IMR-90 (cell line): ENCODE data around the gene RPS26. TPM values are rescaled to one million over a fixed set of nuclear protein-coding genes. Genes with fewer than 3 reads are reported as not detected.

Experiments
- ATAC-seq: fragments of 200-7000 bp; cut with Tn5 transposase; 2 replicates; pipeline ENCODE4 v1.9.1; 2020; ENCODE audit warnings: low read depth, mild to moderate bottlenecking, moderate library complexity
- BruUV-seq: library from RNA; stranded (reverse); fragments of 400-500 nt; replicated peaks from 2 replicates; lab custom pipeline; 2021; lab: Mats Ljungman, UMichigan
- CTCF ChIA-PET: fragments of 300-600 bp; formaldehyde crosslinking; extraction: SDS; loops from one replicate; lab custom pipeline; 2021; ENCODE audit warnings: antibody characterized with exemption; lab: Yijun Ruan, JAX
- POLR2A ChIA-PET: fragments of 300-600 bp; sonication (Branson Sonifier 250); formaldehyde crosslinking; loops from one replicate; lab custom pipeline; 2022; ENCODE audit warnings: antibody characterized with exemption; ENCODE audit not compliant: unreplicated experiment; lab: Charles Lee
- DNase-seq: peaks from one replicate; pipeline ENCODE4 v3.0.0; 2013
- H2AFZ ChIP-seq: replicated peaks from 2 replicates; pipeline ENCODE3; 2013; ENCODE audit warnings: low read length, mild to moderate bottlenecking; ENCODE audit not compliant: poor library complexity
- H2AK5ac ChIP-seq: 2 replicates; pipeline ENCODE4 v1.6.1; 2013; ENCODE audit warnings: low read depth, low read length, inconsistent platforms
- H2AK9ac ChIP-seq: replicated peaks from 2 replicates; pipeline ENCODE3; 2013; ENCODE audit warnings: mild to moderate bottlenecking, low read depth, low read length, moderate library complexity; ENCODE audit not compliant: poor library complexity
- H2BK120ac ChIP-seq: 2 replicates; pipeline ENCODE4 v1.6.1; 2013; ENCODE audit warnings: low read depth, low read length, inconsistent platforms
- H2BK15ac ChIP-seq: 3 replicates; pipeline ENCODE4 v1.6.1; 2013; ENCODE audit warnings: low read depth, low read length, inconsistent platforms
- H2BK20ac ChIP-seq: 2 replicates; pipeline ENCODE4 v1.6.1; 2013; ENCODE audit warnings: low read depth, mild to moderate bottlenecking, inconsistent platforms, low read length, moderate library complexity
- H2BK5ac ChIP-seq: 2 replicates; pipeline ENCODE4 v1.6.1; 2013; ENCODE audit warnings: mild to moderate bottlenecking, low read depth, low read length, inconsistent platforms; ENCODE audit not compliant: poor library complexity, severe bottlenecking
- H3K14ac ChIP-seq: replicated peaks from 2 replicates; pipeline ENCODE4 v1.6.1; 2013; ENCODE audit warnings: low read depth, low read length, inconsistent platforms
- H3K18ac ChIP-seq: 2 replicates; pipeline ENCODE4 v1.6.1; 2013; ENCODE audit warnings: low read depth, low read length, control low read depth
- H3K23ac ChIP-seq: 2 replicates; pipeline ENCODE4 v1.6.1; 2013; ENCODE audit warnings: low read depth, low read length, inconsistent platforms
- H3K27ac ChIP-seq: 2 replicates; pipeline ENCODE4 v1.5.1; 2013; ENCODE audit warnings: mild to moderate bottlenecking, control low read depth, low read length; ENCODE audit not compliant: insufficient read depth
- H3K27me3 ChIP-seq: 2 replicates; pipeline ENCODE4 v1.6.1; 2013; ENCODE audit warnings: low read length; ENCODE audit not compliant: control insufficient read depth, insufficient read depth
- H3K36me3 ChIP-seq: 2 replicates; pipeline ENCODE4 v1.6.1; 2013; ENCODE audit warnings: low read length, mixed read lengths; ENCODE audit not compliant: control insufficient read depth, insufficient read depth
- H3K4ac ChIP-seq: 2 replicates; pipeline ENCODE4 v1.6.1; 2013; ENCODE audit warnings: low read depth, low read length, inconsistent platforms
- H3K4me1 ChIP-seq: 2 replicates; pipeline ENCODE4 v1.6.1; 2013; ENCODE audit warnings: low read length, mixed read lengths; ENCODE audit not compliant: control insufficient read depth, insufficient read depth
- H3K4me2 ChIP-seq: 2 replicates; pipeline ENCODE4 v1.6.1; 2013; ENCODE audit warnings: low read depth, mild to moderate bottlenecking, control low read depth, low read length, moderate library complexity
- H3K4me3 ChIP-seq: 2 replicates; pipeline ENCODE4 v1.5.1; 2013; ENCODE audit warnings: low read depth, mild to moderate bottlenecking, control low read depth, low read length, moderate library complexity; ENCODE audit not compliant: insufficient read depth
- H3K56ac ChIP-seq: 2 replicates; pipeline ENCODE4 v1.6.1; 2013; ENCODE audit warnings: low read length, inconsistent platforms; ENCODE audit not compliant: insufficient read depth; ENCODE audit errors: extremely low read depth
- H3K79me1 ChIP-seq, 2 experiments: 2 replicates each; pipeline ENCODE4 v1.6.1; 2013; ENCODE audit warnings: low read length in 2 of 2, inconsistent platforms in 1 of 2, low read depth in 1 of 2
- H3K9ac ChIP-seq: 2 replicates; pipeline ENCODE4 v1.6.1; 2013; ENCODE audit warnings: low read depth, low read length, control low read depth
- H3K9me1 ChIP-seq: 2 replicates; pipeline ENCODE4 v1.6.1; 2013; ENCODE audit warnings: low read length, inconsistent platforms; ENCODE audit not compliant: insufficient read depth
- H3K9me3 ChIP-seq: 2 replicates; pipeline ENCODE4 v1.6.1; 2013; ENCODE audit warnings: low read length; ENCODE audit not compliant: control insufficient read depth, insufficient read depth
- H4K20me1 ChIP-seq: 2 replicates; pipeline ENCODE4 v1.6.1; 2013; ENCODE audit warnings: low read length, inconsistent platforms; ENCODE audit not compliant: insufficient read depth
- H4K5ac ChIP-seq: 2 replicates; pipeline ENCODE4 v1.6.1; 2013; ENCODE audit warnings: mild to moderate bottlenecking, low read depth, low read length, control low read depth
- H4K8ac ChIP-seq, 2 experiments: 2 replicates each; pipeline ENCODE4 v1.6.1; 2013; ENCODE audit warnings: low read depth in 2 of 2, low read length in 2 of 2, control low read depth in 1 of 2, inconsistent platforms in 1 of 2
- H4K91ac ChIP-seq: 2 replicates; pipeline ENCODE4 v1.6.1; 2013; ENCODE audit warnings: low read depth, low read length, inconsistent platforms; ENCODE audit not compliant: insufficient read depth
- CEBPB ChIP-seq: IDR thresholded peaks from 2 replicates; pipeline ENCODE4 v1.6.1; 2012; ENCODE audit warnings: low read depth, low read length, improper control_type of control experiment
- CHD1 ChIP-seq: IDR thresholded peaks from 2 replicates; pipeline ENCODE4 v1.6.1; 2012; ENCODE audit warnings: low read depth, low read length, improper control_type of control experiment
- FOS ChIP-seq: fragments of 150-350 bp; IDR thresholded peaks from 2 replicates; pipeline ENCODE4 v1.6.1; 2016; ENCODE audit warnings: low read depth, low read length
- MAFK ChIP-seq: IDR thresholded peaks from 2 replicates; pipeline ENCODE4 v1.6.1; 2012; ENCODE audit warnings: low read depth, low read length, improper control_type of control experiment
- MAZ ChIP-seq: IDR thresholded peaks from 2 replicates; pipeline ENCODE4 v1.6.1; 2012; ENCODE audit warnings: low read depth, mild to moderate bottlenecking, low read length, improper control_type of control experiment, moderate library complexity, borderline replicate concordance
- NFE2L2 ChIP-seq: fragments of 150-350 bp; IDR thresholded peaks from 2 replicates; pipeline ENCODE4 v1.6.1; 2016; ENCODE audit warnings: low read depth, mild to moderate bottlenecking, low read length
- POLR2A ChIP-seq: IDR thresholded peaks from 2 replicates; pipeline ENCODE4 v1.6.1; 2012; ENCODE audit warnings: mild to moderate bottlenecking, low read depth, low read length
- RAD21 ChIP-seq: IDR thresholded peaks from 2 replicates; pipeline ENCODE4 v1.6.1; 2012; ENCODE audit warnings: low read length, improper control_type of control experiment
- RCOR1 ChIP-seq: IDR thresholded peaks from 2 replicates; pipeline ENCODE4 v1.6.1; 2012; ENCODE audit warnings: mild to moderate bottlenecking, low read length, improper control_type of control experiment; ENCODE audit not compliant: insufficient replicate concordance
- RFX5 ChIP-seq: IDR thresholded peaks from 2 replicates; pipeline ENCODE4 v1.8.0; 2012; ENCODE audit warnings: low read depth, mild to moderate bottlenecking, low read length, moderate library complexity
- WGBS, 2 experiments: methylation state at CpG; one replicate each; pipeline versions ENCODE4 v1.1.5 to v1.1.7; 2013; ENCODE audit warnings: missing lambda C conversion rate in 2 of 2; ENCODE audit not compliant: insufficient read length in 1 of 2; ENCODE audit errors: extremely low coverage in 2 of 2; 5-methylcytosine and 5-hydroxymethylcytosine counted together
- dilution Hi-C: fragments of 300-500 bp; cut with HindIII; formaldehyde crosslinking; loops from one replicate; pipeline ENCODE4 v1.14.3; 2018; ENCODE audit warnings: low sequenced_read_pairs; ENCODE audit not compliant: unreplicated experiment
- in situ Hi-C: fragments of 300-500 bp; cut with MboI; formaldehyde crosslinking; loops from 3 replicates; pipeline ENCODE4 v1.14.3; 2019; ENCODE audit warnings: low sequenced_read_pairs, inconsistent platforms, mixed read lengths
- intact Hi-C: fragments of 100-400 bp; cut with micrococcal nuclease; formaldehyde crosslinking; loops from 2 replicates; pipeline ENCODE4 v1.10.0; 2022
- polyA plus RNA-seq, 3 experiments: library from polyadenylated mRNA; depleted of rRNA; stranded (reverse); fragments of >200 nt; gene quantifications; 2 replicates each; pipeline ENCODE4 v1.2.3, GENCODE V29; 2012; ENCODE audit warnings: low replicate concordance in 1 of 3
- total RNA-seq: library from RNA; depleted of rRNA; stranded (reverse); fragments of >200 nt; gene quantifications from 2 replicates; pipeline ENCODE4 v1.2.3, GENCODE V29; 2012

Gene RPS26
- total and polyA plus RNA-seq, 2 of the 4 experiments (the other 2 are of a cell fraction), result 307 to 1,824 TPM

DNA sequence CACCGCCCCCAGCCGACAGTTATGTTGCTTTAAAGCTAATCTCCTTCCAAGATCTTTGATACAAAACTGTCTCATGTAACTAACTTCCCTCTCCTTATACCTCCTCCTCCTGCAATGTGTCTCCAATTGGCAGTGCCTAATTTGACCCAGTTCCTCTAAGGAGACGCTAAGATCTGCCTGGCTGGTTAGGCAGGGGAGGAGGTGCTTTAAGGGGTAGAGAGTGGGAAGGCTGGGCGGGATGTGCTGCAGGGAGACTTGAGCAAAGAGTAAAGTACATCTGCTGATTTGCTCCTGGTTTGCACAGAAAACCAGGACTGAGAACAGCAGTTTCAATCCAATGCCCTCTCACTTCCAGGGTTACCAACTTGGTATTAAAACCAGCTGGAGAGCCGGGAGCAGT lies 28.2 kb upstream of the RPS26 start:
- Histone ChIP-seq H2AK5ac (no peak overlapping the region), H4K91ac (no peak overlapping the region), H3K9ac (no peak overlapping the region), H4K5ac (no peak overlapping the region), H3K27ac (no peak overlapping the region), H3K4me1 (no peaks in the 10 kb centered on the region), H3K23ac (no peak overlapping the region), H2AK9ac (no peak overlapping the region), H3K4me2 (no peak overlapping the region), H3K4ac (no peak overlapping the region), H3K27me3 (no peaks in the 10 kb centered on the region), H2BK5ac (no peak overlapping the region), H3K36me3 (no peaks in the 10 kb centered on the region; the same call in 1 of the 2 replicates), H3K18ac (no peak overlapping the region), H3K14ac (no peak overlapping the region), H4K8ac (no peak overlapping the region), H3K79me1 (no peaks in the 10 kb centered on the region), H3K9me3 (no peaks in the 10 kb centered on the region), H3K4me3 (no peak overlapping the region), H2BK120ac (no peak overlapping the region), H4K20me1 (no peaks in the 10 kb centered on the region), H2AFZ (no peak overlapping the region), H3K9me1 (peaks cover 3% of the 10 kb centered on the region; the same call in 1 of the 2 replicates), H3K56ac (no peak overlapping the region), H2BK20ac (no peak overlapping the region), H2BK15ac (no peak overlapping the region)
- POLR2A ChIA-PET, result no interaction called here
- in situ Hi-C loops (no loop called here), intact Hi-C loops (no loop called here), dilution Hi-C loops (no loop called here)
- CTCF ChIA-PET, result no interaction called here
- WGBS, 2 experiments, result no CpG with 5 or more reads among the region's 5 CpGs
- no peak for TF ChIP-seq NFE2L2
- no peak for TF ChIP-seq CEBPB
- no peak for TF ChIP-seq RFX5
- TF ChIP-seq RCOR1, result no peak
- no peak for TF ChIP-seq MAFK
- TF ChIP-seq POLR2A, result no peak
- no peak for TF ChIP-seq RAD21
- no peak for TF ChIP-seq FOS
- no peak for TF ChIP-seq CHD1
- TF ChIP-seq MAZ, result no peak
- no peak for ATAC-seq
- DNase-seq, result no peak
- no TSS peak for BruUV-seq
